Small intestine (tissue), 7 donors: ENCODE measurements around the gene NEDD8. TPM values are rescaled to one million over a fixed set of nuclear protein-coding genes. Genes with fewer than 3 reads are reported as not detected.

Experiments
- DNase-seq, 2 donors: peaks; one replicate each; pipeline versions ENCODE4 v3.0.0 to v3.0.0-alpha.2; 2013
- FAIRE-seq: peaks from 2 replicates; lab custom pipeline; 2012; peaks lifted over from hg19 to GRCh38; lab: Jason Lieb, UNC
- H3K27ac ChIP-seq, 3 donors: one replicate each; pipeline ENCODE4 v1.5.1; 2013; ENCODE audit warnings: low read length in 2 of 3, mild to moderate bottlenecking in 2 of 3, control low read depth in 1 of 3, inconsistent platforms in 1 of 3, low read depth in 1 of 3, moderate library complexity in 1 of 3
- H3K27me3 ChIP-seq, 3 donors: one replicate each; pipeline ENCODE4 v1.6.1; 2013; ENCODE audit warnings: low read length in 3 of 3, inconsistent platforms in 1 of 3; ENCODE audit not compliant: control insufficient read depth in 3 of 3, insufficient read depth in 3 of 3
- H3K36me3 ChIP-seq, 3 donors: one replicate each; pipeline ENCODE4 v1.6.1; 2013; ENCODE audit warnings: low read length in 3 of 3, inconsistent platforms in 1 of 3, low read depth in 1 of 3, mild to moderate bottlenecking in 1 of 3, moderate library complexity in 1 of 3; ENCODE audit not compliant: control insufficient read depth in 3 of 3, insufficient read depth in 2 of 3
- H3K4me1 ChIP-seq, 3 donors: one replicate each; pipeline ENCODE4 v1.6.1; 2013; ENCODE audit warnings: low read length in 2 of 3, inconsistent platforms in 1 of 3, low read depth in 1 of 3, mild to moderate bottlenecking in 1 of 3, moderate library complexity in 1 of 3; ENCODE audit not compliant: control insufficient read depth in 3 of 3, insufficient read depth in 2 of 3
- H3K4me3 ChIP-seq, 3 donors: one replicate each; pipeline ENCODE4 v1.5.1; 2013; ENCODE audit warnings: low read length in 3 of 3, control low read depth in 1 of 3, inconsistent platforms in 1 of 3, low read depth in 1 of 3, mild to moderate bottlenecking in 1 of 3, moderate library complexity in 1 of 3
- H3K9me3 ChIP-seq, 2 donors: one replicate each; pipeline ENCODE4 v1.6.1; 2013; ENCODE audit warnings: low read depth in 1 of 2, low read length in 1 of 2; ENCODE audit not compliant: control insufficient read depth in 2 of 2, insufficient read depth in 1 of 2
- WGBS, 3 donors: extraction: QIAGEN DNeasy Blood & Tissue Kit; methylation state at CpG; one replicate each; pipeline ENCODE4 v1.1.7; 2013; 5-methylcytosine and 5-hydroxymethylcytosine counted together
- polyA plus RNA-seq, 4 donors: library from polyadenylated mRNA; stranded (reverse) in 3 of 4; unstranded in 1 of 4; fragments of 200-250 nt in 3 of 4; fragments of 120-200 nt in 1 of 4; gene quantifications; one replicate each; pipeline versions ENCODE4 v1.2.1 to v1.2.3, GENCODE V29; 2013
- donor health status: healthy with polysubstance abuse.
- donor health status: control.
- donor health status: control.
- donor health status: Bipolar disorder and iron deficiency.
- donor health status: healthy.

NEDD8 gene
- polyA plus RNA-seq, 4 donors: 182 to 225 (median 205) TPM

DNA sequence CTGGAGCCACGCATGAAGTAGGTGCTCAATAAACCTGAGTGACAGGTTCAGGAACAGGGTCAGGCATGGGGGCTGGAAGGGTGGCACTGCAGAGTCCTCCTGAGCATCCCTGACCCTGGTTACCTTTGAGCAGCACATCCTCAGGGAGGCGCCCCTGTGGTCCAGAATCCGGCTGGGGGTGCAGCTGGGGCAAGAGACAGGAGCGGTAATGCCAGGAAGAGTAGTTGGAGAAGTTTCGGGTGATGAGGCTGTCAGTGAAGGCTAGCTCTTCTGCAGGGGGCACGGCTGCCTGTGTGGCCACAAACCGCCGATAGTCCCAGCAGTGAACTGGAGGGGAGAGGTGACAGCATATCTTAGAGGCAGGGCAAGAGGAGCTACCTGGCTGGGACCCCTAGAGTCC, 37.2 kb upstream of the NEDD8 start:
- Histone ChIP-seq H3K36me3 (peaks cover 0 to 56% (median 10%) of the 10 kb centered on the region in 3 donors), H3K4me1 (peaks cover 0 to 12% (median 5%) of the 10 kb centered on the region in 3 donors), H3K27ac (no peak overlapping the region), H3K4me3 (no peak overlapping the region), H3K9me3 (no peaks in the 10 kb centered on the region), H3K27me3 (no peaks in the 10 kb centered on the region)
- 93 to 97% (median 94%) methylated on average over 8 of the region's 8 CpGs for WGBS, 3 donors
- DNase-seq (no peak), FAIRE-seq (no peak)

DNA sequence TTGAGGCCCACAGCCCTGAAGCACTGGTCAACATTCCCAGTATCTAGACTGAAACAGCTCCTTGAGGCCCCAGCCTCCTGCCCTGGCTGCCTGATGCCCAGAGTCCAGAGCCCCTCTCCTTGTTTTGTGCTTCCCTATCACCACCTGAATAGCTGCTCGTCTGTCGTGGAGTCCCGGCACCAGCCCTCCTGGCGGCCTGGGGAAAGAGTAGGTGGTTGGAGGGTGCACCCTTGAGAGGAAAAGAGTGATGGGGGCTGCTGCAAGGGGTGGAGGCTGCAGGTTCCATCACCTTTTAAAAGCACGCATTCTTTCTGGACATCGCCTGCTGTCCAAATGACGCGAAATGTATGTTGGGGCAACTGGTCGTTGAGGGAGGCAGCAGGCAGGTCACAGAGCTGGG, 36.1 kb upstream of the NEDD8 start:
- peaks cover 0 to 9% (median 4%) of the 10 kb centered on the region in 3 donors for H3K4me1 ChIP-seq
- H3K9me3 ChIP-seq: no peaks in the 10 kb centered on the region
- H3K36me3 ChIP-seq: peaks cover 0 to 65% (median 10%) of the 10 kb centered on the region in 3 donors
- DNase-seq (no peak), FAIRE-seq (no peak)
- no peak overlapping the region for H3K27ac ChIP-seq
- 90 to 95% (median 94%) methylated on average over 9 of the region's 9 CpGs for WGBS, 3 donors
- no peak overlapping the region for H3K4me3 ChIP-seq
- H3K27me3 ChIP-seq: no peaks in the 10 kb centered on the region

DNA sequence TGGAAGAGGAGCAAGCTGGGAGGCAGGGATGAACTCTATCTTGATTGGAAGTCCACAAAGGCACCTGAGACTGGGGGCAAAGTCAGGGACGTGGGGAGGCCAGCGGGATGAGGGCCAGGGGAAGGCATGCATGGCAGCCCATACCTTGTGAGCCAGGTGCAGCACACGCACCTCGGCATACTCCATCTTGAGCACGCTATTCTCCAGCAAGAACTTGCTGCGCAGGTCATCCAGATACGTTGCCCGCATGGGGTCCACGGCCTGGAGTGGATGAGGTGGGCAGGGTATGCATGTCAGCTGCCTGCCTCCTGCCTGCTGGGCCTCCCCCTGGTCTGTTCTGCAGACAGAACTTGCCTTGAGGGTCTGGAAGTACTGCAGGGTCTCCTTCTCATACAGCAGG, 35.3 kb upstream of the NEDD8 start:
- H3K27ac ChIP-seq: no peak overlapping the region
- peaks cover 0 to 67% (median 10%) of the 10 kb centered on the region in 3 donors for H3K36me3 ChIP-seq
- H3K4me3 ChIP-seq: no peak overlapping the region
- H3K9me3 ChIP-seq: no peaks in the 10 kb centered on the region
- no peaks in the 10 kb centered on the region for H3K27me3 ChIP-seq
- WGBS, 3 donors: 92 to 96% (median 94%) methylated on average over 9 of the region's 9 CpGs
- DNase-seq: no peak
- H3K4me1 ChIP-seq: peaks cover 0 to 9% (median 4%) of the 10 kb centered on the region in 3 donors
- FAIRE-seq: no peak

DNA sequence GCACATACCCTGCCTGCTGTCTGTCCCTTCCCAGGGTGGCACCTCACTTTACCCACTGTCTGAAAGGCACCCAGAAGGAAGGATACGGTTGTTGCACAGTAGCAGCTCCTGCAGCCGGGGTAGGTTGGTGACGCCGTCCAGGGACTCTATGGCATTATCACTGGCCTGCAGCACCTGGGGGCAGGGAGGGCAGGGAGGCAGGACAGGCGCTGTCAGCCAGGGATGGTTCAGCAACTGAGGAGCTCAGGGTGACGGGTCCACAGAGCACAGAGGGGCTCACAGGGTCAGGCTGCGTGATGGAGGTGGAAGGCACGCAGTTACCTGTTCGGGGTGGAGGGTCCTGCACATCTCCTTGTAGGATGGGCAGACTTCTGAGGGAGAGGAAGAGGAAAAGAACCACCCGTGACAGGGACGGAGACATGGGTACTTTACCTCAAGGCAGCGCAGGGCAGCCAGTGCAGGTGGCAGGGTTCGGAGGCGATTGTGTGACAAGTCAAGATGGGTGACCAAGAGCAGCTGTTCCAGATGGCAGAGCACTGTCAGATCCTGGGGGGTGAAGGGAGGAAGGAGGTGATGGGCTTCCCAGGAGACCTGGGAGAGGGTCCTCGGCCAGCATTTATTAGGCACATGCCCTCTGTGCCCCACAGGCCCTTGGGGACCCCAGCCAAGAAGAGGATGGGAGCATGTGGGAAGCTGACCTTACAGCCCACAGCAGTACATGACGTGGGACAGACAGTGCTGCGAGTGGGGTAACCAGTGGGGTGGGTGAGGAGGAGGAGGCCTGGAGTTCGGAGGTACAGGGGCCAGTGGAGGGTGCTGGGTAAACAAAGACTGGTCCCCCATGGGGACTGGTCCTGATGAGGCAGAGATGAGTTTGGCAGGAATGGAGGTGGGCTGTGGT, 34.4 kb upstream of the NEDD8 start:
- Histone ChIP-seq H3K9me3 (no peaks in the 10 kb centered on the region), H3K27ac (no peak overlapping the region), H3K36me3 (peaks cover 0 to 71% (median 10%) of the 10 kb centered on the region in 3 donors), H3K27me3 (no peaks in the 10 kb centered on the region), H3K4me1 (peaks cover 0 to 4% (median 0%) of the 10 kb centered on the region in 3 donors), H3K4me3 (no peak overlapping the region)
- DNase-seq (no peak), FAIRE-seq (no peak)
- WGBS, 3 donors: 88 to 96% (median 90%) methylated on average over 18 of the region's 18 CpGs

DNA sequence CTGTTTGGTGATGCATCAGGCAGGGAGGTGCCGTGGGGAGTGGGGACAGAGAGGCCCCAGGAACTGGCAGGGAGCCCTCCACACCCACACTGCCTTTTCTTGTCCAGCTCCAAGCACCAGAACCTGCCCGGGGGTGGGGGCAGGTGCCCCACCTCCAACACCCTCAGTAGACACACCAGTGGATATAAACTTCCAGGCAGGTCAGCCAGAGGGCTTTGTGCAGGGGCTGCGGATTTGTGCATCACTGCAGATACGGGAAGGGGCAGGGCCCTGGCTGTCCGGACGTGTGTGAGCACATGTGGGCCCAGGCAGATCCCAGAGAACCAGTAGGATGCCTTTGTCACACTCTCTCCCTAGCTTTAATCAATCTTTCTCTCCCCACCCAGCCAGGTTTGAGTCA, 32.1 kb upstream of the NEDD8 start:
- Histone ChIP-seq H3K9me3 (no peaks in the 10 kb centered on the region), H3K27me3 (no peaks in the 10 kb centered on the region), H3K27ac (no peak overlapping the region), H3K36me3 (peaks cover 0 to 85% (median 10%) of the 10 kb centered on the region in 3 donors), H3K4me1 (no peaks in the 10 kb centered on the region), H3K4me3 (no peak overlapping the region)
- FAIRE-seq: no peak
- no peak for DNase-seq
- WGBS, 3 donors: 80 to 88% (median 85%) methylated on average over 6 of the region's 6 CpGs

DNA sequence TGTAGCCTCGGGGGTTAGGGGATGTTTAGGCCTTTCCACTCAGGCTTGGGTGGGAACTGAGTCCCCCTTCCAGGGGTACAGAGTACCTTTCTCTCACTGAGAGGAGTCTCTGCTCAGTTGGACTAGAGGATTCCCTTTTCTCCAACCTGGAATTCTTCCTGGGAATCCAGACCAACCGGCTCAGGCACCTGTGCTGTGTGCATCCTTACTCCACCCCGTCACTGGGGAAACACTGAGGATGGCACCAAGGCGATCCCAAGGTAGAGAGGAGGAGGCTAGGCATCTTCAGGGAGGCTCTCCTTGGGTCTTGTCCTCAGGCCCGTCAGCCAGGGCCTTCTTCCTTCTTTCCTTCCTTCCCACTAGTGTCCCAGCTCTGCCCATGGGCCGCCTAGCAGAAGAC, 31.7 kb upstream of the NEDD8 start:
- H3K27me3 ChIP-seq: no peaks in the 10 kb centered on the region
- FAIRE-seq (no peak), DNase-seq (no peak)
- H3K4me1 ChIP-seq: no peaks in the 10 kb centered on the region
- peaks cover 0 to 84% (median 10%) of the 10 kb centered on the region in 3 donors for H3K36me3 ChIP-seq
- H3K27ac ChIP-seq: no peak overlapping the region
- no peak overlapping the region for H3K4me3 ChIP-seq
- 73 to 81% (median 76%) methylated on average over 5 to 6 of the region's 6 CpGs for WGBS, 3 donors
- no peaks in the 10 kb centered on the region for H3K9me3 ChIP-seq

DNA sequence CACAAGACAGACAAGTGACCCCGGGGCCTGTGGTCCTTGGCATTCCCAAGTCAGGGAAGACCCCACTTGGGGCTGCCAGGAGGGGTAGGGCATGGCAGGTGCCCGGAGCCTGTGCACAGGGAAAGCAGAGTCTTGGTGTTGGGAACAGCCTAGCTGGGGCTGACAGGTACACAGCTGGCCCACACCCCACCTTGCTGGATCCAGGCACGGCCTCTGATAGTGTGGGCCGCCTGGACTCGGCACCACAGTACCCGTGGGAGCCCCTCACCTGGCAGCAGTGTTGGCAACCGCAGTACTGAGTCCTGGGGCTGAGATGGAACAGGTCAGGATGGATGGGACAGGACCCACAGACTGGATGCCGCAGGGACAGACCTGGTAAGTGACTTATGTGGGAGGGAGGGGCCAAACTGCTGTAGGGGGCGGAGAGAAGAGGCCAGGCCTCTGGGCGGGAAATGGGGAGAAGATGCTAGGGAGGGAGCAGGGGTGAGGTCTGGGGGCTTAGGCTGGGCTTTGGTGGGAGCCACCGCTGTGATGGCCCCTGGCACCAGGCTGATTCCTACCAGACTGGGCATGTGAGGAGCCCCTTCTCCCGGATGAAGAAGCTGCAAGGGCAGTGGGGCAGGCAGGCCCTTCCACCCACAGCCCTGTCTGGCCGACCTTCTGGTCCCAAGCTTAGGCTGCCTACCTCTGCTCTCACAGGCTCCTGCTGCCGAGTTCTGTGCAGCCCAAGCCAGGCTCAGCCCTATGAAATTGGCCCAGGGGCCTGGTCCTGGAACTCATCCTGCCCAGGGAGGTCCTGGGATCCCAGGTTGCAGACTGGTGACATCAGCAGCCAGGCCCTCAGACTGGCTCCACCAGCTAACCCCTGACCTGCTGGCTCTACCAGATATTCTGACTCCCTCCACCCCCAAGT, 30.9 kb upstream of the NEDD8 start, which contains the start of gene TGM1:
TGM1 (minus strand) TSS at position 357 of the 913 bp plus-strand sequence. CDS start 825 bp downstream, outside the sequence.
- Histone ChIP-seq H3K4me1 (no peaks in the 10 kb centered on the region), H3K9me3 (no peaks in the 10 kb centered on the region)
- no peak for FAIRE-seq

DNA sequence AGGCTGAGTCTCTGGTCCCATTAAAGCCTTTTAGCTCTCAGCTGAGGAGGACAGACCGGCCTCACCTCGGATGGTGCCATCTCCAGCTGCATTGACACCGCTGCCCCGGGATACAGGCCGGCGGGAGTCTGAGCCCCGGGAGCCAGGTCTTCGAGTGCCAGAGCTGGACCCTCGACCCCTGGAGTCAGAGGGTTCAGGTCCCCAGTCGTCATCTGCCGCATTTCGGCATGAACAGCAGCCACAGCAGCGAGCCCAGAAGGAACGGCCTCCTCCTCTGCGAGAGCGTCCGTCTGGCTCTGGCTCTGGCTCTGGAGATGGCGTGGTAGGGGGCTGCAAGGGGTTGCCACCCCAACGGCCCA, 29.8 kb upstream of the NEDD8 start:
- peaks cover 0 to 75% (median 9%) of the 10 kb centered on the region in 3 donors for H3K36me3 ChIP-seq
- H3K27ac ChIP-seq: no peak overlapping the region
- H3K4me3 ChIP-seq: no peak overlapping the region
- 92 to 97% (median 92%) methylated on average over 19 of the region's 19 CpGs for WGBS, 3 donors
- FAIRE-seq: no peak
- no peaks in the 10 kb centered on the region for H3K27me3 ChIP-seq
- H3K4me1 ChIP-seq: peaks cover 0 to 3% (median 0%) of the 10 kb centered on the region in 3 donors
- DNase-seq: no peak
- no peaks in the 10 kb centered on the region for H3K9me3 ChIP-seq

More for the DNA sequence above, 30.9 kb upstream of the NEDD8 start, which contains the start of gene TGM1:
- Histone ChIP-seq H3K27me3 (no peaks in the 10 kb centered on the region), H3K4me3 (no peak within 1 kb of the TSS), H3K36me3 (peaks cover 0 to 83% (median 10%) of the 10 kb centered on the region in 3 donors), H3K27ac (no peak within 1 kb of the TSS)
- DNase-seq: no peak
- 79 to 89% (median 85%) methylated on average over 14 of the region's 14 CpGs for WGBS, 3 donors
